ENCODE data around the gene CALHM4.

DNA sequence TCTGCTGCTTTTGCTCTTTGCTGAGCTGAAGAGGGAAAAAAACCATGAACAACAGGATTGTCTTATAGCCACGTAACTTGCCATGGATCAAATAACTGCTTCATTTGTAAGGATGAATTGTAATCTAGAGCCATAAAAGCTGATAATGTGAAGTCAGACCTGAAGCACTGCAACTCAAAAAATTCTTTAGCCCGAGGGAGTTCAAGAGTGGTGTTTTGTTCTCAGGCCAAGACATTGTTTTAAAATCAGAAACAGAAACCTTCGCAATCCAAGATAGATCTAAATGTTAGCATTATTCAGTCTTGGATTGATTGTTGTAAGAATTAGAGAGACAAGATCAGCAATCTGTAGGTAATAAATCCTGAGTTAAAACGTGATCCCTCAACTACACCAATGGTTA is 7.9 kb upstream of the CALHM4 start, which contains the start of gene TRAPPC3L:
- TF ChIP-seq, protein P1, sequence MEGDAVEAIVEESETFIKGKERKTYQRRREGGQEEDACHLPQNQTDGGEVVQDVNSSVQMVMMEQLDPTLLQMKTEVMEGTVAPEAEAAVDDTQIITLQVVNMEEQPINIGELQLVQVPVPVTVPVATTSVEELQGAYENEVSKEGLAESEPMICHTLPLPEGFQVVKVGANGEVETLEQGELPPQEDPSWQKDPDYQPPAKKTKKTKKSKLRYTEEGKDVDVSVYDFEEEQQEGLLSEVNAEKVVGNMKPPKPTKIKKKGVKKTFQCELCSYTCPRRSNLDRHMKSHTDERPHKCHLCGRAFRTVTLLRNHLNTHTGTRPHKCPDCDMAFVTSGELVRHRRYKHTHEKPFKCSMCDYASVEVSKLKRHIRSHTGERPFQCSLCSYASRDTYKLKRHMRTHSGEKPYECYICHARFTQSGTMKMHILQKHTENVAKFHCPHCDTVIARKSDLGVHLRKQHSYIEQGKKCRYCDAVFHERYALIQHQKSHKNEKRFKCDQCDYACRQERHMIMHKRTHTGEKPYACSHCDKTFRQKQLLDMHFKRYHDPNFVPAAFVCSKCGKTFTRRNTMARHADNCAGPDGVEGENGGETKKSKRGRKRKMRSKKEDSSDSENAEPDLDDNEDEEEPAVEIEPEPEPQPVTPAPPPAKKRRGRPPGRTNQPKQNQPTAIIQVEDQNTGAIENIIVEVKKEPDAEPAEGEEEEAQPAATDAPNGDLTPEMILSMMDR (IDR thresholded peaks at IDR 0.05) = no peak
- no peak for TF ChIP-seq POLR2A (IDR thresholded peaks at IDR 0.05)
